Fibroblast of skin of left quadriceps (primary cell): ENCODE data around the gene CACNA1C.

Source experiments
- DNase-seq, 2 experiments: peaks; one replicate each; pipeline ENCODE4 v3.0.0-alpha.2; 2013; ENCODE audit warnings: low read depth in 2 of 2

The CACNA1C gene

GRCh38 chr12:2520722-2521246 lies 468.0 kb downstream of the CACNA1C start:
- no peak for DNase-seq

- DNase-seq = no peak
Observed at GRCh38 chr12:2523317-2523716, 470.5 kb downstream of the CACNA1C start.

GRCh38 chr12:2523844-2524243 lies 471.1 kb downstream of the CACNA1C start:
- DNase-seq = no peak

GRCh38 chr12:2526371-2526770 lies 473.6 kb downstream of the CACNA1C start:
- no peak for DNase-seq

- DNase-seq = no peak
Observed at GRCh38 chr12:2528001-2528400, 475.2 kb downstream of the CACNA1C start.

GRCh38 chr12:2529807-2530206 lies 477.0 kb downstream of the CACNA1C start:
- DNase-seq = no peak

GRCh38 chr12:2531371-2531770 lies 478.6 kb downstream of the CACNA1C start:
- no peak for DNase-seq

GRCh38 chr12:2533036-2533435 lies 480.2 kb downstream of the CACNA1C start:
- DNase-seq = no peak

- peak; percentile 14 to 22 for DNase-seq
Observed at GRCh38 chr12:2535583-2536204, 482.9 kb downstream of the CACNA1C start.

- no peak for DNase-seq
Observed at GRCh38 chr12:2536724-2537123, 483.9 kb downstream of the CACNA1C start.

- DNase-seq = no peak
Observed at GRCh38 chr12:2537868-2538541, 485.2 kb downstream of the CACNA1C start.

- DNase-seq = no peak
Observed at GRCh38 chr12:2539938-2540337, 487.2 kb downstream of the CACNA1C start.

- DNase-seq = no peak
Observed at GRCh38 chr12:2540535-2540941, 487.8 kb downstream of the CACNA1C start.

GRCh38 chr12:2541631-2542204 lies 488.9 kb downstream of the CACNA1C start:
- DNase-seq = no peak

GRCh38 chr12:2543801-2544200 lies 491.0 kb downstream of the CACNA1C start:
- no peak for DNase-seq

- DNase-seq = no peak
Observed at GRCh38 chr12:2544230-2544629, 491.4 kb downstream of the CACNA1C start.

GRCh38 chr12:2547273-2548044 lies 494.7 kb downstream of the CACNA1C start:
- no peak for DNase-seq

- DNase-seq = no peak
Observed at GRCh38 chr12:2548081-2548480, 495.3 kb downstream of the CACNA1C start.

GRCh38 chr12:2550561-2551411 lies 498.0 kb downstream of the CACNA1C start:
- no peak for DNase-seq

- peak; percentile 16 to 24 for DNase-seq
Observed at GRCh38 chr12:2551412-2551900, 498.7 kb downstream of the CACNA1C start.
